Activated T-cell treated with anti-CD3 and anti-CD28 coated beads for 48 hours (primary cell): ENCODE data around the gene SPDYE17.
"Not testable (repeated sequence)": the region's sequence is repeated elsewhere in the genome, so short reads cannot be mapped to it uniquely, and the experiment has no call there.

Experiments used
- DNase-seq: peaks from one replicate; pipeline ENCODE4 v3.0.0-alpha.2; 2020; ENCODE audit warnings: low read depth

The SPDYE17 gene, protein sequence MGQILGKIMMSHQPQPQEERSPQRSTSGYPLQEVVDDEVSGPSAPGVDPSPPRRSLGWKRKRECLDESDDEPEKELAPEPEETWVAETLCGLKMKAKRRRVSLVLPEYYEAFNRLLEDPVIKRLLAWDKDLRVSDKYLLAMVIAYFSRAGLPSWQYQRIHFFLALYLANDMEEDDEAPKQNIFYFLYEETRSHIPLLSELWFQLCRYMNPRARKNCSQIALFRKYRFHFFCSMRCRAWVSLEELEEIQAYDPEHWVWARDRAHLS

DNA sequence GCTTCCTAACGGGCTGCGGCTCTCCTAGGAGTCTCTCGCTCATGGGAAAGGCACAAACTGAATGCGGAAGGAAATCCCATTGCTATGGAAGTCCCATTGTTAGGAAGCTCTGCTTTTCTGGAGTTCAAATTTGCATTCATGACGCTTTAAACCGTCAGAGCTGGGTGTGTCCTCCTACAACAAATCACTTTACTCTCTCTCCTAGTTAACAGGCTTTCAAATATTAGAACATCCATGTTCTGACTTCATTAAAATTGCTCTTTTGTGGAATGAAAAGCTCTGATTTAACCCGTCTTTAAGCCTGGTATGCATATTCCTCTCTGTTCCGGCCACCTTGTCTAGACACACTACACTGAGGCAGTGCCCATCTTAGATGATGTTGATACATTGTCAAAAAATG is at the start of gene SPDYE17:
Gene SPDYE17, minus strand, starts transcription at position 101 of the 400 bp plus-strand sequence. CDS start 1,791 bp downstream, outside the sequence.
- DNase-seq = not testable (repeated sequence)

DNA sequence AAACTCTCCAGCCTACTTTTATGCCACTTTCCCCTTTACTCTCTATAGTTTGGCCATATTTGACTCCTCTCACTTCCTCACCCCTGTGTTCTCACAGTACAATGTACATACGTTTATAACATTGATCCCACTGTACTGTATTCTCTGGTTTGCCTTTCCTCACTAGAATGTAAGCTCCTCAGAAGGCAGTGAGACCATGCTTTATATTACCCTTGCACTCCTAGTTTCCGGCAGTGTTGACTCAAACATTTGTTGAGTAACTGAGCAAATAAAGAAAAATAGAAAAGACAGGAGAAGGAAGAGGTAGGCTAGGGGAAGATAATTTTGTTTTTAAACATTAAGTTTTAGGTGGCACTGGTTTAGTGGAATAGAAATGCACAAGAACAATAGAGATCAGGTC is 48.1 kb upstream of the SPDYE17 start:
- DNase-seq = not testable (repeated sequence)

DNA sequence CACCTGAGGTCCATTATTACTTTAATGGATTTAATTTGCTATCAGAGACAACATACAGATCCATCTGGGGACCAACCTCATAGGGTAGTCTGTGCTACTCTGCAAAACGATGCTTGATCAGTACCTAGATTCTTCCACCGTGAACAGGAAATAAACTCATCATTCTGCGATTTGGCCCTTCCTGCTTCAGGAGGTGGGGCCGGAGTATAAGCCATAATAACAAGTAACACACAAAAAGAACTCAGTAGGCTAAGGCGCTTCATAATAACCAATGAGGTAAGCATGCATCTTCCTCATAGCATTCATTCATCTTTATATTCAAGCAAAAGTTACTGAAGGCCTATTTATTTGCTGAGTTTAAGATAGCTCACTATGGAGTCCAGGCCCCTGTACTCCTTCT is 47.5 kb upstream of the SPDYE17 start:
- DNase-seq = not testable (repeated sequence)

DNA sequence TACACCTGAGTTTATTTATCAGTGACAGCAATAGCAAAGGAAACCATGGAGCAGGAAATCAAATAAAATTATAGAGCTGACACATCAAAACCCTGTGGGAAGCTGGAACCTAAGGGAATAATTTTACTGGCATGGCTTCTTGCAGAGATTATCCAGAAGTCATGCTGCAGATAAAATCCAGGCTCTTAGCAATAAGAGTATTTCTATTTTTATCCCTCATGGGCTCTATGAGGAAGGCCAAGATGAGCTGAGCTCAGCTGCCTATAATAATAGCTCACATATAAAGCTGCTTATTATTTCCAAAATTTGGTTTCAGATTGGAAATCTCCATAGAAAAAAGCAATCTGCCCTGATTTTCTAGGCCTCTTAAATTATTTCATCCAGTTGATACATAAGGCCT is 47.0 kb upstream of the SPDYE17 start:
- not testable (repeated sequence) for DNase-seq

DNA sequence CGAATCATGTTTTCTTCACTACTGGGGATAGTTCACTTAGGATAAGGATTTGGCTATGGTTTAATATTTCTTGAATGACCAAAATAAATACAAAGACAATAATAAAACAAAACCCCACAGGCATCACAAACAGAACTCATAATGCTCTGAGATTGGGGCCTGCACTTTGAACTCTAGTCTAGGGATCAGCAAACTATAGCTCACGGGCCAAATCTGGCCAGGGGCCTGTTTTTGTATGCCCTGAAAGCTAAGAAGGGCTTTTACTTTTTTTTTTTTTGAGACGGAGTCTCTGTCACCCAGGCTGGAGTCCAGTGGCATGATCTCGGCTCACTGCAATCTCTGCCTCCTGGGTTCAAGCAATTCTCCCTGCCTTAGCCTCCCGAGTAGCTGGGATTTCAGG is 44.9 kb upstream of the SPDYE17 start:
- DNase-seq = not testable (repeated sequence)

DNA sequence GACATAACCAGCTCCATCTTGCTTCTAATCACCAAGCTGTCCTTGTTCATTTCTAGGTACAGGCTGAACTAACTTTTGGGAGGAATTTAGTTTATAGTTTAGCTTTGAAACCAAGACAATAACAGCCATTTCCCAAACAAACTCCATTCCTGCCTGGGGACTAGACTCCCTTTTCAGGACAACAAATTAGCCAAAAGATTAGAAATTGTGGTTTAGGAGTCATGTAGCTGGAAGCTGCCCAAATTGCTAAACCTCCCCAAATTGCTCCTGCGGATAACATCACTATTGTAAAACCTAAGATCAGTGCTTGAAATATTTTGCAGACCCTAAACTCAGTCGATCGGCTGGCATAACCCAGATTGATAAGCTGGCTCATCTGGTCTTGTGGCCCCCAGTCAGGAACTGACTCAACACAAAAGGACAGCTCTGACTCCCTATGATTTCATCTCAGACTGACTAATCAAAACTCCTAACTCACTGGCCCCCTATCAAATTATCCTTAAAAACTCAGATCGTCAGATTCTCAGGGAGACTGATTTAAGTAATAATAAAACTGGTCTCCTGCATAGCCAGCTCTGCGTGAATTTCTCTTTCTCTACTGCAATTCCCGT is 42.7 kb upstream of the SPDYE17 start:
- not testable (repeated sequence) for DNase-seq

DNA sequence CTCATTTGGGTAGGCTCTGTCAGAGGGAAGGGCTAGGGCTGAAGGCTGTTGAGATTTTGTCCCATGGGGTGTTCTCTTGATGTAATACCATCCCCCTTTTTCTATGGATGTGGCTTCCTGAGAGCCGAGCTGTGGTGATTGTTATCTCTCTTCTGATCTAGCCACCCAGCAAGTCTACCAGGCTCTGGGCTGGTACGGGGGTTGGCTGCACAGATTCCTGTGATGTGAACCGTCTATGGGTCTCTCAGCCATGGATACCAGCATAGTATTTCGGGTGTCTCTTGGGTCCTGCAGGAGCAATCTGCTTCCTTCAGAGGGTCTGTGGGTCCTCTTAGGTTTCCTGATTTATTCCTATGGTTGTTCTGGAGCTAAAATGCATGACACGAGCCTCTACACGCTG is 38.9 kb upstream of the SPDYE17 start:
- DNase-seq = not testable (repeated sequence)

DNA sequence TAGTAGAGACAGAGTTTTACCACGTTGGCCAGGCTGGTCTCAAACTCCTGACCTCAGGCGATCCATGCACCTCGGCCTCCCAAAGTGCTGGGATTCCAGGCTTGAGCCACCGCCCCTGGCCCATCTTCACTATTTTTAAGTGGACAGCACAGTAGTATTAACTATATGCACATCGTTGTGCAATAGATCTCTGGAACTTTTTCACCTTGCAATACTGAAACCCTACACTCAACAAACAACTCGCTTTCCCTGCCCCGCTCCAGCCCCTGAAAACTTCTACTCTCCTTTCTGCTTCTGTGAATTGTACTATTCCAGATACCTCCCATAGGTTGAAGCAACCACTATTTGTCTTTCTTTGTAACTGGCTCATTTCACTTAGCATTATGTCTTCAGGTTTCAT is 33.7 kb upstream of the SPDYE17 start:
- not testable (repeated sequence) for DNase-seq

DNA sequence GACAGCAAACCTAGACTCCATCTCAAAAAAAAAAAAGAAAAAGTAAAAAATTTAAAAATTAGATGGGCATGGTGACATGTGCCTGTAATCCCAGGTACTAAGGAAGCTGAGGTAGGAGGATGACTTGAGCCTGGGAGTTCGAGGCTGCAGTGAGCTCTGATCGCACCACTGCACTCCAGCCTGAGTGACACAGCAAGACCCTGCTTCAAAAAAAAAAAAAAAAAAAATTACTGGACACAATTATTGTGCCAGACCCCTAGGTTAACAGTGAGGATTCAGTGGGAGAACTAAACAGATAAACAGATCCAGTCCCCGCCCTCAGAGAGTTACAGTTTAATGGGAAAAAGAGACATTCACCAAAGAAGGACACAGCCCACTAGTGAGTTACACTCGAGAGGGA is 31.6 kb upstream of the SPDYE17 start:
- DNase-seq = not testable (repeated sequence)

DNA sequence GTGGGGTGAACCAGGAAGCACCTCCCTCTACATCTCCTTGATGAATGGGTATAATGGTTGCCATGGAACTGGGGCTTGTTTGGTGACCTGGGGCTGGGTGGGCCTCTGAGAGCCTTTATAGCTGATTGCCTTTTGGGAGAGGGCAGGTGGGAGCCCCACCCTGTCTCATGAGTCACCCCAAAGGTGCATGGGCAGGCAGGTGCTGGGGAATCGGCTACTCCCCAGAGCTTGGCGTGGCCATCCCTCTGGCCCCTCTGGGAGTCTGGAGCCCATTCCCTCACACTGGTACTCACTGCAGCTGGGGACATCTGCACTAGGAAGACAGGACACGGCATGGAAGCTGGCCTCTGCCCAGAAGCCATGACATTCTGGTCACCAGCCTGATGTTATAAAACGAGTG is 30.4 kb upstream of the SPDYE17 start, which contains the start of gene SPDYE18:
Gene SPDYE18, minus strand, starts transcription at position 2 of the 400 bp plus-strand sequence. CDS start 2,046 bp downstream, outside the sequence.
- not testable (repeated sequence) for DNase-seq

DNA sequence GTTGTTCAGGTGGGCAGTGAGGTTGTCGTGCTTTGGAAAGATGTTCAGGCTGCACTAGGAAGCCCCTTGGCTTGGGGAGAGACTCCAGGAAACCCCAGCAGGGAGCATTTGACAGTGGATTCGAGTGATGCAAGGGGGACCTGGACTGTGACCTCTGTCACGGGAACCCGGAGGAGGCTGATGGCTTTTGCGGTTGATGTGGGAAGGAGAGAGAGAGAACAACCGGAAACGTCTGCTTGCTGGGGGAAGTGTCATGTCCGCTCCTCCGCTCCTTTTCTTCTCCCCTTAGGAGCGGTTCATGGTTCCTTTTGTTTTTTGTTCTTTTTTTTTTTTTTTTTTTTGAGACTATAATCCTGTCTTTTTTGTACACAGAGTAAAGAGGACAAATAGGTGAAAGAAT is 5.8 kb downstream of the SPDYE17 start:
- not testable (repeated sequence) for DNase-seq

DNA sequence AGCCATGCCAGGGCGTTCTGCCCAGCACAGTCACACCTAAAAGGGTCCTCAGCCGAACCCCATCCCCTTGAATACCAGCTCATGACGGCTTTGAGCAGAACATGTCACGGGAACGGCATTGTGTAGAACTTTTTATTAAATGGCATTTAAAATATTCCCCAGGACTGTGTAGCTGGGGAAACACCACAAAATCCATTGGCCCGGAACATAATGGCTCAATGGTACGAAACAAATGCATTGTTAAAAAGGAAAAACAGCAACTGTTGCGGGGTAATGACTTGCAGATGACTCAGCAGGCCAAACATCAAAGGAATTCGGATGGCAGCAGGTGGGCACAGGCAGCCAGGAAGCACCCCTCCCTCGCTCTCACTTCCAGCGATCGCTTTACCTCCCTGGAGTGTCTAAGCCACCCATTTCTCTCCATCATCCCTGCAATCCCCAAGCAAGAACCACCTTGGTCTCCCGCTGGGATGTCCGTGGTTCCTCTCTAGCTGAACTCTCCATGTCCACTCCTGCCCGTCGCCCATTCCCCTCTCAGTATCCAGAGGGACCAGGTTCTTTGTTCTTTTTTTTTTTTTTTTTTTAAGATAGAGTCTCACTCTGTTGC is 22.0 kb downstream of the SPDYE17 start:
- DNase-seq = not testable (repeated sequence)

DNA sequence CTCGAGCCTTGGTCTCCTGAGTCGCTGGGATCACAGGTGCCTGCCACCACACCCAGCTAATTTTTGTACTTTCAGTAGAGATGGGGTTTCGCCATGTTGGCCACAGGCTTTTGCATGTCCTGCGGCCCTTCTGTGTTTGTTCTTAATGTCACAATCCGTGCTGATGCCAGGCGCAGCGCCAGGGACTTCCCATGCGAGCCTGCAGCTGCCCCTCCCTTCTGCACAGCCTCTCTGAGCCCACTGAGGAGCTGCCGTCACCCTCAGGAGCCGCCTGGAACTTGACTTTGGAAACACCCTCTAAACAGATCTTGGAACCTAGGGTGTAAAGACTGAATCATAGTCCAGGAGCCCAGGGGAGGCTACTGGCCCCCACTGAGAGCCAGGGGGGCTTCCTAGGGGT is 24.2 kb downstream of the SPDYE17 start:
- DNase-seq = not testable (repeated sequence)

DNA sequence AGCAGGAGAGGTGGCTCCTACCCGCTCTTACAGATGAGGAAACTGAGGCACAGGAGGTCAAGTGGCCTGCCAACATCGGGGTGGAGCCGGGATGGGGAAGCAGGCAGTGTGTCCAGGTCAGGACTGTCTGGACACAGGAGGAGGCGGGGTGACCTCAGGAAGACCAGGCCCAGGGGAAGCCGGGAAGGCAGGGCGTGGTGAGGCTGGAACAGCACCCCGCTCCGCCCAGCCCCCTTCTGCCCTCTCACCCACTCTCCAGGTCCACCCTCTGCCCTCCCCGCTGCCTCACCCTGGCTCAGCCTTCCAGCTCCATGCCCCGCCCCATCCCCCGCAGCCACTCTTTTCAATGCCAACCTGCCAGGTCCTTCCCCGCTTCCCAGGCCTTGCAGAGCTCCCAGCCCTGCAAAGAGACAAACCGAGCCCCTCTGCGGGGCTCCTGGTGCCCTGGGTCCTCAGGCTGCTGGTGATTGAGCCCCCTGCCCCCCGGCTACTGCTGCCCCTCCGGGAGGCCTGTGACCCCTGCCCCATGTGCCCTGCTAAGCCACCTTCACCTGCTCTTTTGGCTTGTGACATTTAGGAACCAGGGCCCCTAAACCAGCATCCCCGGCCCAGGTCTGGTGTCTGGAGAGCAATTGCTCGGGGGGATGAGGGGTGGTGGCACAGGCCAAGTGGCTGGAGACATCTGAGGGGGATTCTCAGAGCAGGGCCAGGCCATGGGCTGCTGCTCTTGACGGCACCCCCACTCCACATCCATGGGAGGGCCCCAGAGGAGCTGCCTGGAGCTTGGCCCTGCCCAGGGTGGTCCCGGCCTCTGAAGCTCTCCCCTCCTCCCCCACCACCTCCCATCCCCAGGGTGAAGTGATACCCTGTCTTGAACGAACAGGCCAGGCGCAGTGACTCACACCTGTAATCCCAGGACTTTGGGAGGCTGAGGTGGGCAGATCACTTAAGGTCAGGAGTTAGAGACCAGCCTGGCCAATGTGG is 25.7 kb downstream of the SPDYE17 start:
- not testable (repeated sequence) for DNase-seq

DNA sequence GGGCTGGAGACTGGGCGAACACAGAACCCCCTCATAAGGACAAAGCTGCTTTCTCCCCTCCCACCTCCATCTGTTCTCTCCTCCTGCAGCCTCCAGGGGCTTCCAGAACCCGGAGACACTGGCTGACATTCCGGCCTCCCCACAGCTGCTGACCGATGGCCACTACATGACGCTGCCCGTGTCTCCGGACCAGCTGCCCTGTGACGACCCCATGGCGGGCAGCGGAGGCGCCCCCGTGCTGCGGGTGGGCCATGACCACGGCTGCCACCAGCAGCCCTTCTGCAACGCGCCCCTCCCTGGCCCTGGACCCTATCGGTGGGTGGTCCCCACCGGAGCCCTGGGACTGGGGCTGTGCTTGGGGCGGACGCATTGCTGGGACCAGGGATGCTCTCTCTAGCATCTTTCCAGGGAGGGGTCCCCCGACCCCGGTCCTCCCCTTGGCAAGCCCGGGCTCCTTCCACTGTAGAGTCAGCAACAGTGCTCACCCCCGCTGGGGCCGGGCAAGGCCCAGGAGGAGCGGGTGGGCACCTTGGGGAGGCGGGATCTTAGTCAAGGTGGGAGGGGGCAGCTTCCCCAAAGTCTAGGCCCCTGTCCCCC is 26.6 kb downstream of the SPDYE17 start:
- DNase-seq = not testable (repeated sequence)

DNA sequence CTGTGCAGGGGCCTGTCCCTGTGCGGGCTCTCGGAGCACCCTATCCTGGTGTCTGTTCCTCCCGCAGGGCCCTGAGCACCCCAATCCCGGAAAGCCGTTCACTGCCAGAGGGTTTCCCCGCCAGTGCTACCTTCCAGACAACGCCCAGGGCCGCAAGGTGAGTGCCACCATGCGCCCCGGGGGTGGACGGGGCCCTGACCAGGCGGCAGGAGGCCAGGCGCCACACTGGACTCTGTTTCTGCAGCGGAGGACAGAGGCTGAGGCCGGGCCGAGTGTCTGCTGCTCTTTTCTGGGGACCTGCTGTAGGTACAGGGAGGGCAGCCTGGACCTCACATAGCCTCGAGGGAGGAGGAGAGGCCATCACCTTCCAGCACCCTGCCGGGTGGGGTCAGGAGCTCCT is 28.0 kb downstream of the SPDYE17 start:
- DNase-seq = not testable (repeated sequence)

DNA sequence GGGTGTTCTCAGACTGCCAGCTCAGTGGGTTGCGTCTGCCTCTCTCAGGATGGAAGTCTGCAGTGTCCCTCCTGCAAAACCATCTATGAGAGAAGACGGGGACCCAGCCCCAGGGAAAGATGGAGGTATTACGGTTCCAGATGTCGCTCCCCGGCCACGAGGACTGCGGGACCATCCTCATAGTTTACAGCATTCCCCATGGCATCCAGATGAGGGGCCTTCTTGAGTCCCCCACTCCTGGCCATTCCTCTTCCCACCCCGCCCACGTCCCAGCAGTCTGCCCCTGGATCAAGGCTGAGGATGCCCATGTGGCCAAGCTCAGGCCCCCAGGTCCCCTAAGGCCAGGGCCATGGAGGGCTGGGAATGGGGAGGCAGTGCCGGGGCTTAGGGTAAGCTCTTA is 28.9 kb downstream of the SPDYE17 start:
- not testable (repeated sequence) for DNase-seq

DNA sequence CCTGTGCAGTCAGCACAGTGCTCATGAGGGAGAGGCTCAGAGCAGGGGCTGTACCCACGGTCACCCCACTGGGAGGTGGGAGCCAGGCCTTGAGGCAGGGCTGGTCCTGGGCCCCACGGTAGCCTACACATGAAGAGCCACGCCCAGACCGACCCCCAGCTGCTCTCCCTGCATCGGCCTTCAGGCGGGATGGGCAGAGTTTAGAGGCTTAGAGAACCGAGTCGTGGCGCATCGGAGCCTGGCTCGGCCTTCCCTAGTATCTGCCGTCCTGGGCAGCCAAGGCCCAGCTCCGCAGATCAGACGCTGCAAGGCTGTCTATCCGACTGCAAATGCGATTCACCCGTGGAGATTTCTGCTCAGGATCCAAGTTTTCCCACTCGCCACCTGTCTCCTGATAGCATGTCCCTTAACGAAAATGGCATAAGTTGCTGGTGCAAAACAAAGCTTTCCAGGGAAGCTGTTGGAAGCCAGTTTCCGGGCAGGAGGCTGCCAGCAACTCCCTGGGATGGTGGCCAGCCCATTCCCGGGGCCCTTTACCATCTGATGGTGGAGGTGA is 29.4 kb downstream of the SPDYE17 start:
- DNase-seq = not testable (repeated sequence)

DNA sequence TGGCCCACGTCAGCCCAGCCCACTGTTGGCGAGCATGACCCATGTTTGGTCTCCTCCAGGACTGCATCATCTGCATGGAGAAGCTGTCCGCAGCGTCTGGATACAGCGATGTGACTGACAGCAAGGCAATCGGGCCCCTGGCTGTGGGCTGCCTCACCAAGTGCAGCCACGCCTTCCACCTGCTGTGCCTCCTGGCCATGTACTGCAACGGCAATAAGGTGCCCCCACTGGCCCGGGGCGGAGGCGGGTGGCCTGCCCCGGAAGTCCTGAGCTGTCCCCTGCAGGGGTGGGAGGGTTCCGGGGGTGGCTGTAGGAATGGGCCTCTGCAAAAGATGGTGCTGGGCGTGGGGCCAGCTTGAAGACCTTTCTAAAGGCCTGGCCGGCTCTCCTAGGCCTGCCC is 30.1 kb downstream of the SPDYE17 start:
- not testable (repeated sequence) for DNase-seq

DNA sequence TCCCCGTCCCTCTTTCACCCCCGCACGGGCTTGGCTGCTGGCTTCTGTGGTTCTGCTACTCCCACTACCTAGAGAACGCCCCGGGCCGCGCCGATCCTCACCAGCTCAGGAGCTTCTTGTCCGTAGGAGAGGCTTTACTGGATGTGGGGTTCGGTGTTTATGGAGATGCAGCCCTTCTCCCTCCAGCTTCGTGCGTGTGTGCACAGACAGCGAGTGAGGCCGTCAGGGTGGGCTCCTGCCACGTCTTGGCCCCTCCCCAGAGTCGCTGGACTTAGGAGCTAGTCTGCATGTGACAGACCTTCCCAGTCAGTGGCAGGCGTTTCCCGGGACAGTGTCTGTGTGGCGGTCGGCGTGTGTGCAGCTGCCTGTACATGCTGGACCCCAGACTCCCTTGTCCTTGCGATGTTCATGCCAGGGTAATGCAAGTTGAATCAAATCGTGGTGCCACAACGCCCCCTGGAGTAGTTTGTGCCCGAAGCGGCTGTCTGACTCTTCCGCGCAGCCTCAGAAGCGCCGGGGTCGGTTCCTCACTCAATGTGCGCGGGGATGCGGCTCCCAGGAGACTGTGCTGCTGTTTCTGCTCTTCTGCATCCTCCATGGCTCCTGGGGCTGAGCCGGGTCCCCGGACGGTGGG is 32.6 kb downstream of the SPDYE17 start:
- not testable (repeated sequence) for DNase-seq
